ENCODE results near the gene OPA1. TPM values are rescaled to one million over a fixed set of nuclear protein-coding genes. Genes with fewer than 3 reads are reported as not detected.

OPA1 gene
- total and polyA plus RNA-seq, 4 donors, result 13.2 to 54.5 (median 33.4) TPM

- TF ChIP-seq ZBTB33 (IDR thresholded peaks at IDR 0.05), result no peak
- TF ChIP-seq TAF1 (conservative IDR thresholded peaks at IDR 0.05), result no peak
- no peak for TF ChIP-seq HNF4A (conservative IDR thresholded peaks at IDR 0.05)
- no peak for TF ChIP-seq CTCF (IDR thresholded peaks at IDR 0.05; ENCODE audit: low read depth, low read length, missing input control)
- TF ChIP-seq FOXA2 (IDR thresholded peaks at IDR 0.05), result no peak
- TF ChIP-seq SP1 (IDR thresholded peaks at IDR 0.05), result no peak
These were observed 100.8 kb downstream of the OPA1 start (continued) for GRCh38 chr3:193693774-193694173.

- no peak overlapping the region for H3K9ac ChIP-seq (ENCODE audit: low read depth in 1 of 2, low read length in 2 of 2)
- no peak overlapping the region for H3K27ac ChIP-seq (ENCODE audit: low read depth in 1 of 2, low read length in 2 of 2)
- peaks cover 0 to 17% (median 0%) of the 10 kb centered on the region in 4 donors for H3K36me3 ChIP-seq (ENCODE audit: control insufficient read depth in 4 of 4, insufficient read depth in 3 of 4, low read depth in 1 of 4, low read length in 3 of 4)
- DNase-seq (ENCODE audit: low spot score), result no peak
- TF ChIP-seq SP1 (IDR thresholded peaks at IDR 0.05), result no peak
- TF ChIP-seq RXRA (IDR thresholded peaks at IDR 0.05), result no peak
- TF ChIP-seq RAD21 (IDR thresholded peaks at IDR 0.05), result no peak
- TF ChIP-seq YY1 (IDR thresholded peaks at IDR 0.05), result no peak
- TF ChIP-seq GABPA (IDR thresholded peaks at IDR 0.05 in 1 of 2, conservative IDR thresholded peaks at IDR 0.05 in 1 of 2), result no peak
- TF ChIP-seq HNF4A (conservative IDR thresholded peaks at IDR 0.05), result no peak
- no peak for TF ChIP-seq HNF4G (IDR thresholded peaks at IDR 0.05)
- TF ChIP-seq FOXA2 (IDR thresholded peaks at IDR 0.05), result no peak
- TF ChIP-seq JUND (IDR thresholded peaks at IDR 0.05), result no peak
- no peak overlapping the region for H3K4me3 ChIP-seq (ENCODE audit: low read depth in 1 of 3, low read length in 3 of 3)
- no peaks in the 10 kb centered on the region for H3K4me1 ChIP-seq (ENCODE audit: control insufficient read depth in 4 of 4, insufficient read depth in 4 of 4, low read length in 3 of 4)
- H3K9me3 ChIP-seq (ENCODE audit: control insufficient read depth in 4 of 4, low read length in 3 of 4), result no peaks in the 10 kb centered on the region
- no peaks in the 10 kb centered on the region for H3K27me3 ChIP-seq (ENCODE audit: control insufficient read depth in 4 of 4, insufficient read depth in 4 of 4, low read length in 3 of 4)
- WGBS, result 95% methylated on average over 8 of the region's 8 CpGs
These were observed 109.1 kb downstream of the OPA1 start for GRCh38 chr3:193701953-193702635.

DNA sequence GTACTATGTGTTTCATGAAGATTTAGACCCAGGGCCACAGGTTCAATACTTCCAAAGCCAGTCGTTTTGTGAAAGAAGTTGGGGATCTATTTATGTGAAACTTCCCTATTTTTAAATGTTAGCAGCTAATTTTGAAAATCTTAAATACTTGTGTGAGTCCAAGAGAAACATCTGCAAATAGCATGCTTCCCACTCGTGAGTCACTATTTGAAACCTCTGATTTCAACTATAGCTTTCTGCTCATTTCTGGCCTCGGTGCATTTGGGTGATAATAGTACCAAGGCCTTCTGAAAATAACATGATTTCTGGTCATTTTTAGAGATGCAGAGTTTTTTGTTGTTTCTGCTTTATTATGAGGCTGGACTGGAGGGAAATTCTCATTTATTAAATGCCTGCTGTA lies 110.0 kb downstream of the OPA1 start:
- H3K4me3 ChIP-seq (ENCODE audit: low read depth in 1 of 3, low read length in 3 of 3), result no peak overlapping the region
- 90% methylated on average over 3 of the region's 3 CpGs for WGBS
- peaks cover 0 to 11% (median 0%) of the 10 kb centered on the region in 4 donors for H3K36me3 ChIP-seq (ENCODE audit: control insufficient read depth in 4 of 4, insufficient read depth in 3 of 4, low read depth in 1 of 4, low read length in 3 of 4)
- H3K9ac ChIP-seq (ENCODE audit: low read depth in 1 of 2, low read length in 2 of 2), result no peak overlapping the region
- no peaks in the 10 kb centered on the region for H3K4me1 ChIP-seq (ENCODE audit: control insufficient read depth in 4 of 4, insufficient read depth in 4 of 4, low read length in 3 of 4)
- H3K27me3 ChIP-seq (ENCODE audit: control insufficient read depth in 4 of 4, insufficient read depth in 4 of 4, low read length in 3 of 4), result no peaks in the 10 kb centered on the region
- H3K27ac ChIP-seq (ENCODE audit: low read depth in 1 of 2, low read length in 2 of 2), result no peak overlapping the region
- H3K9me3 ChIP-seq (ENCODE audit: control insufficient read depth in 4 of 4, low read length in 3 of 4), result no peaks in the 10 kb centered on the region
- DNase-seq (ENCODE audit: low spot score), result no peak
- TF ChIP-seq TAF1 (conservative IDR thresholded peaks at IDR 0.05), result no peak
- TF ChIP-seq JUND (IDR thresholded peaks at IDR 0.05), result no peak
- TF ChIP-seq FOXA2 (IDR thresholded peaks at IDR 0.05), result no peak
- no peak for TF ChIP-seq GABPA (IDR thresholded peaks at IDR 0.05 in 1 of 2, conservative IDR thresholded peaks at IDR 0.05 in 1 of 2)
- TF ChIP-seq YY1 (IDR thresholded peaks at IDR 0.05), result no peak
- no peak for TF ChIP-seq HNF4A (conservative IDR thresholded peaks at IDR 0.05)
- no peak for TF ChIP-seq NR2F2 (IDR thresholded peaks at IDR 0.05)
- TF ChIP-seq RAD21 (IDR thresholded peaks at IDR 0.05), result no peak
- TF ChIP-seq SP1 (IDR thresholded peaks at IDR 0.05), result no peak
- TF ChIP-seq ATF3 (IDR thresholded peaks at IDR 0.05), result no peak
- TF ChIP-seq CTCF (IDR thresholded peaks at IDR 0.05; ENCODE audit: low read depth, low read length, missing input control), result no peak
- no peak for TF ChIP-seq ZBTB33 (IDR thresholded peaks at IDR 0.05)
- TF ChIP-seq RXRA (IDR thresholded peaks at IDR 0.05), result no peak
- no peak for TF ChIP-seq HNF4G (IDR thresholded peaks at IDR 0.05)
- TF ChIP-seq, protein P1, sequence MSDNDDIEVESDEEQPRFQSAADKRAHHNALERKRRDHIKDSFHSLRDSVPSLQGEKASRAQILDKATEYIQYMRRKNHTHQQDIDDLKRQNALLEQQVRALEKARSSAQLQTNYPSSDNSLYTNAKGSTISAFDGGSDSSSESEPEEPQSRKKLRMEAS (IDR thresholded peaks at IDR 0.05), result no peak
